ENCODE data around the gene OR11A1.

The OR11A1 gene

GRCh38 chr6:29490055-29490454 is 33.2 kb upstream of the OR11A1 start:
- no peak for FAIRE-seq
- no peak for DNase-seq (ENCODE audit: insufficient read length, low spot score)
- TF ChIP-seq POLR2A (IDR thresholded peaks at IDR 0.05; ENCODE audit: low read depth, low read length) = no peak

GRCh38 chr6:29489286-29489685 is 32.4 kb upstream of the OR11A1 start:
- no peak for TF ChIP-seq POLR2A (IDR thresholded peaks at IDR 0.05; ENCODE audit: low read depth, low read length)
- FAIRE-seq (no peak), DNase-seq (ENCODE audit: insufficient read length, low spot score) (no peak)

- DNase-seq (ENCODE audit: insufficient read length, low spot score) (no peak), FAIRE-seq (no peak)
- no peak for TF ChIP-seq POLR2A (IDR thresholded peaks at IDR 0.05; ENCODE audit: low read depth, low read length)
Measured at GRCh38 chr6:29488874-29489273, 32.0 kb upstream of the OR11A1 start.

GRCh38 chr6:29487660-29488059 is 30.8 kb upstream of the OR11A1 start, which contains the start of gene MAS1L:
TSS of gene MAS1L (minus strand) at chr6:29487956. CDS start at chr6:29487902, 54 bp downstream.
- FAIRE-seq (no peak), DNase-seq (ENCODE audit: insufficient read length, low spot score) (no peak)
- no peak for TF ChIP-seq POLR2A (IDR thresholded peaks at IDR 0.05; ENCODE audit: low read depth, low read length)

GRCh38 chr6:29487131-29487530 is 30.3 kb upstream of the OR11A1 start:
- DNase-seq (ENCODE audit: insufficient read length, low spot score) (no peak), FAIRE-seq (no peak)
- TF ChIP-seq POLR2A (IDR thresholded peaks at IDR 0.05; ENCODE audit: low read depth, low read length) = no peak

GRCh38 chr6:29486577-29486976 is 29.7 kb upstream of the OR11A1 start:
- DNase-seq (ENCODE audit: insufficient read length, low spot score) (no peak), FAIRE-seq (no peak)
- TF ChIP-seq POLR2A (IDR thresholded peaks at IDR 0.05; ENCODE audit: low read depth, low read length) = no peak

- DNase-seq (ENCODE audit: insufficient read length, low spot score) (no peak), FAIRE-seq (no peak)
- no peak for TF ChIP-seq POLR2A (IDR thresholded peaks at IDR 0.05; ENCODE audit: low read depth, low read length)
Measured at GRCh38 chr6:29483735-29484134, 26.9 kb upstream of the OR11A1 start.

- DNase-seq (ENCODE audit: insufficient read length, low spot score) (no peak), FAIRE-seq (no peak)
- no peak for TF ChIP-seq POLR2A (IDR thresholded peaks at IDR 0.05; ENCODE audit: low read depth, low read length)
Measured at GRCh38 chr6:29483186-29483585, 26.3 kb upstream of the OR11A1 start.

- DNase-seq (ENCODE audit: insufficient read length, low spot score) (no peak), FAIRE-seq (no peak)
- TF ChIP-seq POLR2A (IDR thresholded peaks at IDR 0.05; ENCODE audit: low read depth, low read length) = no peak
Measured at GRCh38 chr6:29479560-29479959, 22.7 kb upstream of the OR11A1 start.

- TF ChIP-seq POLR2A (IDR thresholded peaks at IDR 0.05; ENCODE audit: low read depth, low read length) = no peak
- no peak for DNase-seq (ENCODE audit: insufficient read length, low spot score)
Measured at GRCh38 chr6:29478740-29479139, 21.9 kb upstream of the OR11A1 start.

GRCh38 chr6:29477923-29478450 is 21.1 kb upstream of the OR11A1 start:
- no peak for TF ChIP-seq POLR2A (IDR thresholded peaks at IDR 0.05; ENCODE audit: low read depth, low read length)
- DNase-seq (ENCODE audit: insufficient read length, low spot score) (no peak), FAIRE-seq (no peak)

More at GRCh38 chr6:29478740-29479139, 21.9 kb upstream of the OR11A1 start:
- FAIRE-seq = no peak

- DNase-seq (ENCODE audit: insufficient read length, low spot score) (no peak), FAIRE-seq (no peak)
- TF ChIP-seq POLR2A (IDR thresholded peaks at IDR 0.05; ENCODE audit: low read depth, low read length) = no peak
Measured at GRCh38 chr6:29474996-29475395, 18.1 kb upstream of the OR11A1 start.

GRCh38 chr6:29466241-29466640 is 9.4 kb upstream of the OR11A1 start:
- no peak for TF ChIP-seq POLR2A (IDR thresholded peaks at IDR 0.05; ENCODE audit: low read depth, low read length)
- DNase-seq (ENCODE audit: insufficient read length, low spot score) = no peak
- FAIRE-seq = no peak

GRCh38 chr6:29465801-29466200 is 8.9 kb upstream of the OR11A1 start:
- TF ChIP-seq POLR2A (IDR thresholded peaks at IDR 0.05; ENCODE audit: low read depth, low read length) = no peak
- no peak for FAIRE-seq

GRCh38 chr6:29465279-29465678 is 8.4 kb upstream of the OR11A1 start:
- DNase-seq (ENCODE audit: insufficient read length, low spot score) = no peak
- no peak for TF ChIP-seq POLR2A (IDR thresholded peaks at IDR 0.05; ENCODE audit: low read depth, low read length)
- no peak for FAIRE-seq

More at GRCh38 chr6:29465801-29466200, 8.9 kb upstream of the OR11A1 start:
- no peak for DNase-seq (ENCODE audit: insufficient read length, low spot score)

- TF ChIP-seq POLR2A (IDR thresholded peaks at IDR 0.05; ENCODE audit: low read depth, low read length) = no peak
- FAIRE-seq (no peak), DNase-seq (ENCODE audit: insufficient read length, low spot score) (no peak)
Measured at GRCh38 chr6:29462022-29462421, 5.2 kb upstream of the OR11A1 start.

All from H54 (cell line).